ENCODE data around the gene SMARCE1.

GRCh38 chr17:40606548-40607353 lies 40.9 kb downstream of the SMARCE1 start:
- TF ChIP-seq CTCF (IDR thresholded peaks at IDR 0.05), result no peak
- TF ChIP-seq POLR2A (IDR thresholded peaks at IDR 0.05), result no peak
